Caco-2 (cell line): ENCODE measurements around the gene HP1BP3. TPM values are rescaled to one million over a fixed set of nuclear protein-coding genes. Genes with fewer than 3 reads are reported as not detected.

ENCODE experiments used
- BruUV-seq: library from RNA; stranded (reverse); fragments of 400-500 nt; replicated peaks from 2 replicates; lab custom pipeline; 2021; lab: Mats Ljungman, UMichigan
- CTCF ChIA-PET: fragments of 300-600 bp; sonication (Branson Sonifier 250); formaldehyde crosslinking; loops from one replicate; lab custom pipeline; 2022; ENCODE audit warnings: antibody characterized with exemption; lab: Charles Lee
- POLR2A ChIA-PET: fragments of 300-600 bp; sonication (Branson Sonifier 250); formaldehyde crosslinking; loops from one replicate; lab custom pipeline; 2022; ENCODE audit warnings: antibody characterized with exemption; lab: Charles Lee
- DNase-seq, 2 experiments: peaks; one replicate each; pipeline versions ENCODE4 v3.0.0 to v3.0.0-alpha.2; 2020 to 2022
- H3K27me3 ChIP-seq: replicated peaks from 2 replicates; pipeline ENCODE4 v1.6.0; 2011; ENCODE audit warnings: low read length; ENCODE audit not compliant: control insufficient read depth, insufficient read depth
- H3K36me3 ChIP-seq: 2 replicates; pipeline ENCODE4 v1.5.1; 2011; ENCODE audit warnings: low read length; ENCODE audit not compliant: control insufficient read depth, insufficient read depth
- H3K4me1 ChIP-seq: fragments of 250-450 bp; sonication (Bioruptor Pico); 2 replicates; pipeline ENCODE4 v1.5.1; 2020; ENCODE audit warnings: mild to moderate bottlenecking
- H3K4me3 ChIP-seq: 2 replicates; pipeline ENCODE4 v1.5.1; 2011; ENCODE audit warnings: low read depth, mild to moderate bottlenecking, control low read depth, low read length
- H3K9me3 ChIP-seq: fragments of 250-450 bp; sonication (Bioruptor Pico); 2 replicates; pipeline ENCODE4 v1.5.1; 2020; ENCODE audit warnings: mild to moderate bottlenecking, moderate library complexity
- H3K27ac Mint-ChIP-seq: one replicate; pipeline ENCODE4 v1.8.0; 2022; ENCODE audit warnings: mixed read lengths; ENCODE audit not compliant: unreplicated experiment
- H3K27me3 Mint-ChIP-seq: one replicate; pipeline ENCODE4 v1.8.0; 2022; ENCODE audit warnings: mixed read lengths; ENCODE audit not compliant: insufficient read depth, unreplicated experiment
- H3K36me3 Mint-ChIP-seq: one replicate; pipeline ENCODE4 v1.8.0; 2022; ENCODE audit warnings: mild to moderate bottlenecking, mixed read lengths; ENCODE audit not compliant: insufficient read depth, unreplicated experiment
- H3K4me1 Mint-ChIP-seq: one replicate; pipeline ENCODE4 v1.8.0; 2022; ENCODE audit warnings: low read depth, mixed read lengths; ENCODE audit not compliant: unreplicated experiment
- H3K4me3 Mint-ChIP-seq: one replicate; pipeline ENCODE4 v1.8.0; 2022; ENCODE audit warnings: mild to moderate bottlenecking, moderate library complexity, mixed read lengths; ENCODE audit not compliant: unreplicated experiment
- H3K9me3 Mint-ChIP-seq: one replicate; pipeline ENCODE4 v1.8.0; 2022; ENCODE audit warnings: mixed read lengths; ENCODE audit not compliant: unreplicated experiment
- CTCF ChIP-seq, 2 experiments: fragments of 200-600 bp in 1 of 2; IDR thresholded peaks; 1 replicate in 1 of 2; 2 replicates in 1 of 2; pipeline versions ENCODE4 v1.5.1 to v1.8.0; 2011 to 2022; ENCODE audit warnings: antibody characterized with exemption in 1 of 2, control low read depth in 1 of 2, inconsistent platforms in 1 of 2, low read depth in 1 of 2, low read length in 1 of 2, mild to moderate bottlenecking in 1 of 2, moderate library complexity in 1 of 2; ENCODE audit not compliant: insufficient read depth in 1 of 2, severe bottlenecking in 1 of 2, unreplicated experiment in 1 of 2
- intact Hi-C: fragments of 100-400 bp; cut with micrococcal nuclease; formaldehyde crosslinking; loops from one replicate; pipeline ENCODE4 v1.10.0; 2022; ENCODE audit not compliant: unreplicated experiment
- total RNA-seq: library from RNA; stranded (reverse); gene quantifications from 2 replicates; pipeline ENCODE4 v1.2.3, GENCODE V29; 2022

The HP1BP3 gene
- total RNA-seq, 1 experiment from 2014 or later, result 240 TPM

- BruUV-seq, result no TSS peak
- no peaks in the 10 kb centered on the region for H3K9me3 Mint-ChIP-seq
- no peaks in the 10 kb centered on the region for H3K27me3 Mint-ChIP-seq
- Histone ChIP-seq H3K27me3 (no peaks in the 10 kb centered on the region), H3K4me1 (peaks cover 18% of the 10 kb centered on the region), H3K4me3 (no peak overlapping the region), H3K36me3 (no peaks in the 10 kb centered on the region), H3K9me3 (no peaks in the 10 kb centered on the region)
- POLR2A ChIA-PET, result no interaction called here
- H3K4me1 Mint-ChIP-seq, result peaks cover 6% of the 10 kb centered on the region
- H3K4me3 Mint-ChIP-seq, result no peak overlapping the region
- CTCF ChIA-PET, result interaction anchor here (1.2 kb wide), 1 partner anchor 493 kb away, joined by 4 read pairs; no protein-coding TSS in a partner anchor
- intact Hi-C loops, result no loop called here
- DNase-seq, result no peak
- no peak overlapping the region for H3K27ac Mint-ChIP-seq
- TF ChIP-seq CTCF (IDR thresholded peaks at IDR 0.05; ENCODE audit: insufficient read depth in 1 of 2, low read depth in 1 of 2, low read length in 1 of 2, severe bottlenecking in 1 of 2, unreplicated experiment in 1 of 2), result no peak
- peaks cover 2% of the 10 kb centered on the region for H3K36me3 Mint-ChIP-seq
Observed at GRCh38 chr1:20701847-20702246, 85.3 kb downstream of the HP1BP3 start.

GRCh38 chr1:20701446-20701845, 85.7 kb downstream of the HP1BP3 start:
- Mint-ChIP-seq H3K27ac (no peak overlapping the region), H3K4me1 (peaks cover 8% of the 10 kb centered on the region), H3K36me3 (peaks cover 6% of the 10 kb centered on the region), H3K4me3 (no peak overlapping the region), H3K27me3 (no peaks in the 10 kb centered on the region), H3K9me3 (no peaks in the 10 kb centered on the region)
- intact Hi-C loops, result no loop called here
- Histone ChIP-seq H3K4me1 (peaks cover 18% of the 10 kb centered on the region), H3K27me3 (no peaks in the 10 kb centered on the region), H3K9me3 (no peaks in the 10 kb centered on the region), H3K36me3 (no peaks in the 10 kb centered on the region), H3K4me3 (no peak overlapping the region)
- CTCF ChIA-PET, result interaction anchor here (1.2 kb wide), 1 partner anchor 494 kb away, joined by 4 read pairs; no protein-coding TSS in a partner anchor
- no TSS peak for BruUV-seq
- POLR2A ChIA-PET, result no interaction called here
- no peak for DNase-seq
- no peak for TF ChIP-seq CTCF (IDR thresholded peaks at IDR 0.05; ENCODE audit: insufficient read depth in 1 of 2, low read depth in 1 of 2, low read length in 1 of 2, severe bottlenecking in 1 of 2, unreplicated experiment in 1 of 2)

- H3K36me3 Mint-ChIP-seq, result peaks cover 12% of the 10 kb centered on the region
- H3K36me3 ChIP-seq, result no peaks in the 10 kb centered on the region
Observed at GRCh38 chr1:20700636-20701215, 86.4 kb downstream of the HP1BP3 start.

More at GRCh38 chr1:20700636-20701215, 86.4 kb downstream of the HP1BP3 start:
- no TSS peak for BruUV-seq
- ChIA-PET POLR2A (no interaction called here), CTCF (interaction anchor here (2.1 kb wide), 1 partner anchor 494 kb away, joined by 5 read pairs; no protein-coding TSS in a partner anchor)
- Histone ChIP-seq H3K9me3 (no peaks in the 10 kb centered on the region), H3K4me1 (peaks cover 18% of the 10 kb centered on the region), H3K27me3 (no peaks in the 10 kb centered on the region), H3K4me3 (no peak overlapping the region)
- Mint-ChIP-seq H3K27me3 (no peaks in the 10 kb centered on the region), H3K4me3 (no peak overlapping the region), H3K9me3 (no peaks in the 10 kb centered on the region), H3K4me1 (peaks cover 12% of the 10 kb centered on the region), H3K27ac (no peak overlapping the region)
- DNase-seq, result no peak
- intact Hi-C loops, result no loop called here
- TF ChIP-seq CTCF (IDR thresholded peaks at IDR 0.05; ENCODE audit: insufficient read depth in 1 of 2, low read depth in 1 of 2, low read length in 1 of 2, severe bottlenecking in 1 of 2, unreplicated experiment in 1 of 2), result no peak
